Thyroid gland (tissue), 4 donors: ENCODE data around the gene ZBTB18.

Experiments
- CTCF ChIP-seq, 6 experiments: fragments of 200-600 bp in 3 of 6; fragments of 450-650 bp in 3 of 6; sonication (generic) in 3 of 6; IDR thresholded peaks; one replicate each; pipeline ENCODE4 v1.5.1; 2016 to 2019; ENCODE audit warnings: antibody characterized with exemption in 6 of 6, mild to moderate bottlenecking in 2 of 6, inconsistent platforms in 1 of 6, moderate library complexity in 1 of 6
- POLR2A ChIP-seq, 2 donors: fragments of 450-650 bp; IDR thresholded peaks; one replicate each; pipeline ENCODE4 v1.6.1; 2017; ENCODE audit warnings: antibody characterized with exemption in 2 of 2, mild to moderate bottlenecking in 2 of 2, moderate library complexity in 1 of 2

GRCh38 chr1:244011271-244011670, 39.8 kb upstream of the ZBTB18 start:
- TF ChIP-seq CTCF (IDR thresholded peaks at IDR 0.05) = no peak
- no peak for TF ChIP-seq POLR2A (IDR thresholded peaks at IDR 0.05)
